H9 (cell line): ENCODE results near the gene FUT8. TPM values are rescaled to one million over a fixed set of nuclear protein-coding genes. Genes with fewer than 3 reads are reported as not detected.

ENCODE experiments used
- DNase-seq: peaks from one replicate; pipeline ENCODE4 v3.0.0-alpha.2; 2017
- H2AFZ ChIP-seq: one replicate; pipeline ENCODE4 v1.6.1; 2013; ENCODE audit warnings: mild to moderate bottlenecking, low read length, control low read depth, moderate library complexity
- H2AK5ac ChIP-seq: 2 replicates; pipeline ENCODE4 v1.6.1; 2013; ENCODE audit warnings: low read length, control low read depth, mixed read lengths; ENCODE audit not compliant: insufficient read length
- H2BK120ac ChIP-seq: one replicate; pipeline ENCODE4 v1.6.1; 2013; ENCODE audit warnings: low read depth, mild to moderate bottlenecking, low read length, control low read depth, inconsistent platforms; ENCODE audit not compliant: poor library complexity, severe bottlenecking
- H2BK12ac ChIP-seq: 2 replicates; pipeline ENCODE4 v1.6.1; 2013; ENCODE audit warnings: low read length, control low read depth, mixed read lengths, low read depth; ENCODE audit not compliant: insufficient read length
- H2BK15ac ChIP-seq: 2 replicates; pipeline ENCODE4 v1.6.1; 2013; ENCODE audit warnings: low read depth, low read length, control low read depth
- H2BK20ac ChIP-seq: one replicate; pipeline ENCODE4 v1.6.1; 2013; ENCODE audit warnings: low read depth, mild to moderate bottlenecking, low read length, control low read depth, inconsistent platforms; ENCODE audit not compliant: poor library complexity, severe bottlenecking
- H2BK5ac ChIP-seq: 2 replicates; pipeline ENCODE4 v1.6.1; 2013; ENCODE audit warnings: low read length, control low read depth, mixed read lengths; ENCODE audit not compliant: insufficient read length
- H3K14ac ChIP-seq: 2 replicates; pipeline ENCODE4 v1.6.1; 2013; ENCODE audit warnings: low read length, control low read depth; ENCODE audit not compliant: insufficient read depth
- H3K18ac ChIP-seq: 2 replicates; pipeline ENCODE4 v1.6.1; 2013; ENCODE audit warnings: low read depth, mild to moderate bottlenecking, mixed read lengths, low read length, control low read depth; ENCODE audit not compliant: insufficient read length
- H3K23ac ChIP-seq: 2 replicates; pipeline ENCODE4 v1.6.1; 2013; ENCODE audit warnings: low read length, control low read depth, mixed read lengths, low read depth; ENCODE audit not compliant: insufficient read length
- H3K23me2 ChIP-seq: 2 replicates; pipeline ENCODE4 v1.6.1; 2013; ENCODE audit warnings: low read depth, mild to moderate bottlenecking, mixed read lengths, low read length, control low read depth; ENCODE audit not compliant: insufficient read length, poor library complexity, severe bottlenecking
- H3K27ac ChIP-seq: 2 replicates; pipeline ENCODE4 v1.5.1; 2013; ENCODE audit warnings: low read length, control low read depth, mixed read lengths, low read depth; ENCODE audit not compliant: insufficient read length
- H3K27me3 ChIP-seq: 2 replicates; pipeline ENCODE4 v1.6.1; 2013; ENCODE audit warnings: low read length, control low read depth, inconsistent platforms; ENCODE audit not compliant: insufficient read depth
- H3K4ac ChIP-seq: 2 replicates; pipeline ENCODE4 v1.6.1; 2013; ENCODE audit warnings: low read depth, mild to moderate bottlenecking, control low read depth, inconsistent platforms, low read length, moderate library complexity
- H3K4me1 ChIP-seq: 2 replicates; pipeline ENCODE4 v1.6.1; 2013; ENCODE audit warnings: low read length, control low read depth, inconsistent platforms; ENCODE audit not compliant: insufficient read depth
- H3K4me2 ChIP-seq: 2 replicates; pipeline ENCODE4 v1.6.1; 2013; ENCODE audit warnings: low read length, control low read depth, mixed read lengths; ENCODE audit not compliant: insufficient read length, insufficient read depth
- H3K56ac ChIP-seq: 2 replicates; pipeline ENCODE4 v1.6.1; 2013; ENCODE audit warnings: low read depth, mild to moderate bottlenecking, mixed read lengths, low read length, control low read depth; ENCODE audit not compliant: insufficient read length
- H3K79me1 ChIP-seq: 2 replicates; pipeline ENCODE4 v1.6.1; 2013; ENCODE audit warnings: low read depth, mild to moderate bottlenecking, moderate library complexity, low read length, control low read depth, inconsistent platforms; ENCODE audit not compliant: insufficient read depth, poor library complexity, severe bottlenecking
- H3K79me2 ChIP-seq: 2 replicates; pipeline ENCODE4 v1.6.1; 2013; ENCODE audit warnings: low read length, control low read depth, inconsistent platforms; ENCODE audit not compliant: insufficient read depth
- H3K9ac ChIP-seq: 2 replicates; pipeline ENCODE4 v1.6.1; 2013; ENCODE audit warnings: low read length, control low read depth, mixed read lengths; ENCODE audit not compliant: insufficient read length; ENCODE audit errors: extremely low read depth
- H3K9me3 ChIP-seq: one replicate; pipeline ENCODE4 v1.6.1; 2013; ENCODE audit warnings: low read depth, low read length, inconsistent platforms; ENCODE audit not compliant: control insufficient read depth
- H3T11ph ChIP-seq: one replicate; pipeline ENCODE4 v1.6.1; 2013; ENCODE audit warnings: mild to moderate bottlenecking, low read length, control low read depth, inconsistent platforms
- H4K20me1 ChIP-seq: one replicate; pipeline ENCODE4 v1.6.1; 2013; ENCODE audit not compliant: control insufficient read depth, insufficient read length, insufficient read depth
- H4K5ac ChIP-seq: 2 replicates; pipeline ENCODE4 v1.6.1; 2013; ENCODE audit warnings: low read depth, mild to moderate bottlenecking, mixed read lengths, low read length, control low read depth; ENCODE audit not compliant: insufficient read length
- H4K8ac ChIP-seq: replicated peaks from 2 replicates; pipeline ENCODE4 v1.6.1; 2013; ENCODE audit warnings: low read length, control low read depth, mixed read lengths, low read depth; ENCODE audit not compliant: insufficient read length
- H4K91ac ChIP-seq: 2 replicates; pipeline ENCODE4 v1.6.1; 2013; ENCODE audit warnings: low read depth, mild to moderate bottlenecking, moderate library complexity, mixed read lengths, low read length, control low read depth; ENCODE audit not compliant: insufficient read length
- H3K27ac Mint-ChIP-seq, 3 experiments: 2 replicates in 2 of 3; 3 replicates in 1 of 3; pipeline ENCODE4 v1.8.0; 2020 to 2021; ENCODE audit warnings: mixed read lengths in 3 of 3, mild to moderate bottlenecking in 1 of 3, moderate library complexity in 1 of 3
- H3K27me3 Mint-ChIP-seq: 2 replicates; pipeline ENCODE4 v1.8.0; 2021; ENCODE audit warnings: low read depth, mild to moderate bottlenecking, moderate library complexity, mixed read lengths
- H3K36me3 Mint-ChIP-seq, 3 experiments: 2 replicates in 2 of 3; 3 replicates in 1 of 3; pipeline ENCODE4 v1.8.0; 2020 to 2021; ENCODE audit warnings: low read depth in 3 of 3, mixed read lengths in 3 of 3; ENCODE audit not compliant: insufficient read depth in 1 of 3
- H3K4me1 Mint-ChIP-seq, 2 experiments: 2 replicates each; pipeline ENCODE4 v1.8.0; 2020; ENCODE audit warnings: mixed read lengths in 2 of 2
- H3K4me3 Mint-ChIP-seq, 2 experiments: 2 replicates in 1 of 2; 3 replicates in 1 of 2; pipeline ENCODE4 v1.8.0; 2020 to 2021; ENCODE audit warnings: mild to moderate bottlenecking in 2 of 2, mixed read lengths in 2 of 2, moderate library complexity in 1 of 2
- H3K9me3 Mint-ChIP-seq, 2 experiments: 2 replicates in 1 of 2; 3 replicates in 1 of 2; pipeline ENCODE4 v1.8.0; 2020; ENCODE audit warnings: mild to moderate bottlenecking in 2 of 2, mixed read lengths in 2 of 2, moderate library complexity in 1 of 2
- WGBS: extraction: QIAGEN DNeasy Blood & Tissue Kit; methylation state at CpG from one replicate; pipeline ENCODE4 v1.1.7; 2013; ENCODE audit warnings: missing lambda C conversion rate, low lambda C conversion rate, mixed read lengths; ENCODE audit not compliant: insufficient read length; ENCODE audit errors: extremely low coverage; 5-methylcytosine and 5-hydroxymethylcytosine counted together
- total RNA-seq: library from RNA; stranded (reverse); gene quantifications from 2 replicates; pipeline ENCODE4 v1.2.1, GENCODE V29; 2021
- TF ChIP-seq, protein P1 (sequence below): fragments of 200-600 bp; sonication (generic); conservative IDR thresholded peaks from 3 replicates; pipeline ENCODE4 v1.8.0; 2021; ENCODE audit warnings: antibody characterized with exemption, mild to moderate bottlenecking

The FUT8 gene
- total RNA-seq, 1 experiment from 2014 or later = 44.3 TPM

DNA sequence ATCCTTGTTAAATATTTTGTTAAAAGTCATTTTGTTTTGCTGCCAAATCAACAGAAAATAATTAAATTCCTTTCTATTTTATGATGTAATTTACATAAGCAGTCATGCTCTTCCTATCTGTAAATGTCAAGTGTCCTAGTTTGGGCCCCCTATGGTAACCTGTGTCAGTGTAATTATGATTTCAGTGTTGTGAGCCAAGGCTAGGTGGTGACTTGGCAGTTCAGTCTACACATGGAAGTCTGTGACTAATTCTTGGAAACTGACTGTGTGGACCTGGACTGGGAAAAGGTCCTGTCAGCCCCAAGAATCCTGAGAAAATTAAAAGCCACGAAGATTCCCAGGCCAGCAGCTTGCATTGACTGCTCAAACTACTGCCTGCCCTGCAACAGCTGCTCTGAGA lies 371.0 kb downstream of the FUT8 start:
- H3K9ac ChIP-seq = no peak overlapping the region
- Mint-ChIP-seq H3K9me3 (no peaks in the 10 kb centered on the region), H3K4me1 (peaks cover 2 to 3% of the 10 kb centered on the region in 2 experiments; a peak in 3 of 4 replicates), H3K36me3 (no peaks in the 10 kb centered on the region), H3K4me3 (no peak overlapping the region), H3K27ac (no peak overlapping the region), H3K27me3 (peaks cover 2% of the 10 kb centered on the region; the same call in 1 of the 2 replicates)
- H3K4me2 ChIP-seq = no peak overlapping the region
- H3K56ac ChIP-seq = no peak overlapping the region
- H2BK15ac ChIP-seq = no peak overlapping the region
- H4K20me1 ChIP-seq = no peaks in the 10 kb centered on the region
- no peak overlapping the region for H3K4ac ChIP-seq
- no peak overlapping the region for H3K18ac ChIP-seq
- H4K91ac ChIP-seq = no peak overlapping the region
- no peaks in the 10 kb centered on the region for H3K9me3 ChIP-seq
- H3K27me3 ChIP-seq = no peaks in the 10 kb centered on the region
- no peaks in the 10 kb centered on the region for H3K4me1 ChIP-seq
- no peak overlapping the region for H2BK20ac ChIP-seq
- H2BK120ac ChIP-seq = no peak overlapping the region
- no peak overlapping the region for H3T11ph ChIP-seq
- TF ChIP-seq, protein P1, sequence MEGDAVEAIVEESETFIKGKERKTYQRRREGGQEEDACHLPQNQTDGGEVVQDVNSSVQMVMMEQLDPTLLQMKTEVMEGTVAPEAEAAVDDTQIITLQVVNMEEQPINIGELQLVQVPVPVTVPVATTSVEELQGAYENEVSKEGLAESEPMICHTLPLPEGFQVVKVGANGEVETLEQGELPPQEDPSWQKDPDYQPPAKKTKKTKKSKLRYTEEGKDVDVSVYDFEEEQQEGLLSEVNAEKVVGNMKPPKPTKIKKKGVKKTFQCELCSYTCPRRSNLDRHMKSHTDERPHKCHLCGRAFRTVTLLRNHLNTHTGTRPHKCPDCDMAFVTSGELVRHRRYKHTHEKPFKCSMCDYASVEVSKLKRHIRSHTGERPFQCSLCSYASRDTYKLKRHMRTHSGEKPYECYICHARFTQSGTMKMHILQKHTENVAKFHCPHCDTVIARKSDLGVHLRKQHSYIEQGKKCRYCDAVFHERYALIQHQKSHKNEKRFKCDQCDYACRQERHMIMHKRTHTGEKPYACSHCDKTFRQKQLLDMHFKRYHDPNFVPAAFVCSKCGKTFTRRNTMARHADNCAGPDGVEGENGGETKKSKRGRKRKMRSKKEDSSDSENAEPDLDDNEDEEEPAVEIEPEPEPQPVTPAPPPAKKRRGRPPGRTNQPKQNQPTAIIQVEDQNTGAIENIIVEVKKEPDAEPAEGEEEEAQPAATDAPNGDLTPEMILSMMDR = no peak
- no peaks in the 10 kb centered on the region for H3K79me2 ChIP-seq
- H3K23ac ChIP-seq = no peak overlapping the region
- no peaks in the 10 kb centered on the region for H3K79me1 ChIP-seq
- H3K27ac ChIP-seq = no peak overlapping the region
- no peak overlapping the region for H4K5ac ChIP-seq
- no peak overlapping the region for H4K8ac ChIP-seq
- no peaks in the 10 kb centered on the region for H3K23me2 ChIP-seq
- no peak for DNase-seq
- H2BK5ac ChIP-seq = no peak overlapping the region
- WGBS = no CpG with 5 or more reads among the region's 1 CpG
- H3K14ac ChIP-seq = no peak overlapping the region
- H2BK12ac ChIP-seq = no peak overlapping the region
- no peak overlapping the region for H2AFZ ChIP-seq
- H2AK5ac ChIP-seq = no peak overlapping the region
